DOHH2 (cell line): ENCODE results near the gene CD72.

Source experiments
- CTCF ChIP-seq: fragments of 200-600 bp; sonication (generic); IDR thresholded peaks from one replicate; pipeline ENCODE4 v1.5.1; 2014; ENCODE audit warnings: antibody characterized with exemption, mild to moderate bottlenecking, low read depth, low read length; ENCODE audit not compliant: poor library complexity, severe bottlenecking
- EZH2phosphoT487 ChIP-seq: fragments of 200-600 bp; sonication (generic); IDR thresholded peaks from 2 replicates; pipeline ENCODE4 v1.6.1; 2017; ENCODE audit warnings: borderline replicate concordance, mild to moderate bottlenecking, antibody characterized with exemption, low read length, moderate library complexity, mixed read lengths

- TF ChIP-seq CTCF (no peak), EZH2phosphoT487 (no peak)
Measured at GRCh38 chr9:35598866-35599590, 19.2 kb downstream of the CD72 start.
